Measurements from ENCODE around the gene ABCB4.

Gene ABCB4

GRCh38 chr7:87448388-87448787, 27.1 kb downstream of the ABCB4 start:
- no peak for TF ChIP-seq CSRNP3 (CRISPR knock-in tag; IDR thresholded peaks at IDR 0.05)
- no peak for TF ChIP-seq CSDC2 (CRISPR knock-in tag; IDR thresholded peaks at IDR 0.05)
- TF ChIP-seq BACH2 (CRISPR knock-in tag; IDR thresholded peaks at IDR 0.05; ENCODE audit: borderline replicate concordance), result no peak
- no peak for TF ChIP-seq ISL1 (CRISPR knock-in tag; IDR thresholded peaks at IDR 0.05)
- TF ChIP-seq TSHZ2 (CRISPR knock-in tag; IDR thresholded peaks at IDR 0.05), result no peak
- no peak for TF ChIP-seq RARB (CRISPR knock-in tag; IDR thresholded peaks at IDR 0.05)
- TF ChIP-seq ZFP30 (CRISPR knock-in tag; IDR thresholded peaks at IDR 0.05), result no peak
- no peak for TF ChIP-seq ZNF70 (CRISPR knock-in tag; IDR thresholded peaks at IDR 0.05)
- no peak for TF ChIP-seq POU6F1 (CRISPR knock-in tag; IDR thresholded peaks at IDR 0.05; ENCODE audit: borderline replicate concordance, low read depth)
- TF ChIP-seq GLIS3 (CRISPR knock-in tag; IDR thresholded peaks at IDR 0.05), result no peak
- no peak for TF ChIP-seq ZC3H10 (CRISPR knock-in tag; IDR thresholded peaks at IDR 0.05)
- no peak for TF ChIP-seq ZNF565 (CRISPR knock-in tag; conservative IDR thresholded peaks at IDR 0.05; ENCODE audit: low read depth)
- no peak for TF ChIP-seq ZFP3 (CRISPR knock-in tag; IDR thresholded peaks at IDR 0.05)
- no peak for TF ChIP-seq OSR1 (CRISPR knock-in tag; IDR thresholded peaks at IDR 0.05)
- no peak for TF ChIP-seq ESRRG (CRISPR knock-in tag; IDR thresholded peaks at IDR 0.05)
- no peak for TF ChIP-seq PATZ1 (CRISPR knock-in tag; IDR thresholded peaks at IDR 0.05; ENCODE audit: borderline replicate concordance)
- TF ChIP-seq CREB5 (CRISPR knock-in tag; IDR thresholded peaks at IDR 0.05; ENCODE audit: low read depth), result no peak
- TF ChIP-seq PPARA (CRISPR knock-in tag; IDR thresholded peaks at IDR 0.05; ENCODE audit: borderline replicate concordance), result no peak
- no peak for TF ChIP-seq ARNTL (CRISPR knock-in tag; IDR thresholded peaks at IDR 0.05; ENCODE audit: borderline replicate concordance, low read depth)
- TF ChIP-seq SNAI2 (CRISPR knock-in tag; IDR thresholded peaks at IDR 0.05), result no peak
- ATAC-seq, result no peak; the same call in 2 of the 3 replicates

- ATAC-seq, result no peak
- TF ChIP-seq ZNF8 (CRISPR knock-in tag; IDR thresholded peaks at IDR 0.05) (no peak), BACH2 (CRISPR knock-in tag; IDR thresholded peaks at IDR 0.05; ENCODE audit: borderline replicate concordance) (no peak), PPARA (CRISPR knock-in tag; IDR thresholded peaks at IDR 0.05; ENCODE audit: borderline replicate concordance) (no peak), RARB (CRISPR knock-in tag; IDR thresholded peaks at IDR 0.05) (no peak), ZNF70 (CRISPR knock-in tag; IDR thresholded peaks at IDR 0.05) (no peak), ZC3H10 (CRISPR knock-in tag; IDR thresholded peaks at IDR 0.05) (no peak), TOX (CRISPR knock-in tag; IDR thresholded peaks at IDR 0.05; ENCODE audit: borderline replicate concordance) (no peak), CSRNP3 (CRISPR knock-in tag; IDR thresholded peaks at IDR 0.05) (no peak), TSHZ2 (CRISPR knock-in tag; IDR thresholded peaks at IDR 0.05) (no peak)
Observed at GRCh38 chr7:87447116-87447635, 28.3 kb downstream of the ABCB4 start.
